Measurements from ENCODE around the gene ALS2. TPM values are rescaled to one million over a fixed set of nuclear protein-coding genes. Genes with fewer than 3 reads are reported as not detected.

The ALS2 gene
- total RNA-seq, 2 experiments from 2014 or later = 8.3 to 11.3 TPM

GRCh38 chr2:201789395-201789794, 8.7 kb upstream of the ALS2 start:
- H2AFZ ChIP-seq (ENCODE audit: low read length) = no peak overlapping the region
- TF ChIP-seq CTCF (conservative IDR thresholded peaks at IDR 0.05; ENCODE audit: low read length) = no peak
- TF ChIP-seq EZH2phosphoT487 (IDR thresholded peaks at IDR 0.05; ENCODE audit: borderline replicate concordance, low read depth, low read length) = no peak
- H3K9me3 ChIP-seq (ENCODE audit: low read length) = no peaks in the 10 kb centered on the region
- H4K20me1 ChIP-seq (ENCODE audit: insufficient read depth, low read length) = no peaks in the 10 kb centered on the region
- no peaks in the 10 kb centered on the region for H3K9me2 ChIP-seq (ENCODE audit: insufficient read depth, low read length)
- H3K27ac ChIP-seq (ENCODE audit: low read depth, low read length, poor library complexity, severe bottlenecking) = no peak overlapping the region
- no peaks in the 10 kb centered on the region for H3K36me3 ChIP-seq (ENCODE audit: insufficient read depth, low read length)
- CTCF ChIA-PET (ENCODE audit: unreplicated experiment) = no interaction called here
- DNase-seq (ENCODE audit: low spot score) = no peak
- H3K4me1 ChIP-seq (ENCODE audit: insufficient read depth, low read length, poor library complexity, severe bottlenecking) = no peaks in the 10 kb centered on the region
- POLR2A ChIA-PET = interaction anchor here (1.0 to 1.2 kb wide), 2 partner anchors 8 to 557 kb away, joined by 3 read pairs; partner anchors contain the start of gene ALS2
- intact Hi-C loops (cut with micrococcal nuclease; ENCODE audit: unreplicated experiment) = no loop called here
- no peak overlapping the region for H3K4me2 ChIP-seq (ENCODE audit: low read length)
- no TSS peak for BruUV-seq (replicated peaks)
- no peaks in the 10 kb centered on the region for H3K79me2 ChIP-seq (ENCODE audit: insufficient read depth, low read depth, low read length)
- H3K4me3 ChIP-seq (ENCODE audit: low read depth, low read length, poor library complexity, severe bottlenecking) = no peak overlapping the region

GRCh38 chr2:201788371-201788770, 7.6 kb upstream of the ALS2 start:
- Histone ChIP-seq H3K27ac (ENCODE audit: low read depth, low read length, poor library complexity, severe bottlenecking) (no peak overlapping the region), H3K9me3 (ENCODE audit: low read length) (no peaks in the 10 kb centered on the region), H3K36me3 (ENCODE audit: insufficient read depth, low read length) (no peaks in the 10 kb centered on the region), H3K4me2 (ENCODE audit: low read length) (no peak overlapping the region), H3K4me3 (ENCODE audit: low read depth, low read length, poor library complexity, severe bottlenecking) (no peak overlapping the region), H3K9me2 (ENCODE audit: insufficient read depth, low read length) (no peaks in the 10 kb centered on the region), H2AFZ (ENCODE audit: low read length) (no peak overlapping the region), H4K20me1 (ENCODE audit: insufficient read depth, low read length) (no peaks in the 10 kb centered on the region), H3K4me1 (ENCODE audit: insufficient read depth, low read length, poor library complexity, severe bottlenecking) (no peaks in the 10 kb centered on the region), H3K79me2 (ENCODE audit: insufficient read depth, low read depth, low read length) (no peaks in the 10 kb centered on the region)
- ChIA-PET CTCF (ENCODE audit: unreplicated experiment) (no interaction called here), POLR2A (interaction anchor here (0.7 kb wide), 1 partner anchor 54 kb away, joined by 3 read pairs; no protein-coding TSS in a partner anchor)
- TF ChIP-seq EZH2phosphoT487 (IDR thresholded peaks at IDR 0.05; ENCODE audit: borderline replicate concordance, low read depth, low read length) (no peak), CTCF (conservative IDR thresholded peaks at IDR 0.05; ENCODE audit: low read length) (no peak)
- DNase-seq (ENCODE audit: low spot score) = no peak
- intact Hi-C loops (cut with micrococcal nuclease; ENCODE audit: unreplicated experiment) = no loop called here
- no TSS peak for BruUV-seq (replicated peaks)

- H3K4me1 ChIP-seq (ENCODE audit: insufficient read depth, low read length, poor library complexity, severe bottlenecking) = peaks cover 5% of the 10 kb centered on the region
- CTCF ChIA-PET (ENCODE audit: unreplicated experiment) = no interaction called here
- H3K9me2 ChIP-seq (ENCODE audit: insufficient read depth, low read length) = no peaks in the 10 kb centered on the region
- DNase-seq (ENCODE audit: low spot score) = no peak
- POLR2A ChIA-PET = no interaction called here
- H3K27ac ChIP-seq (ENCODE audit: low read depth, low read length, poor library complexity, severe bottlenecking) = no peak overlapping the region
- H3K36me3 ChIP-seq (ENCODE audit: insufficient read depth, low read length) = no peaks in the 10 kb centered on the region
- TF ChIP-seq EZH2phosphoT487 (IDR thresholded peaks at IDR 0.05; ENCODE audit: borderline replicate concordance, low read depth, low read length) = no peak
- TF ChIP-seq CTCF (conservative IDR thresholded peaks at IDR 0.05; ENCODE audit: low read length) = no peak
- H3K79me2 ChIP-seq (ENCODE audit: insufficient read depth, low read depth, low read length) = no peaks in the 10 kb centered on the region
- H3K4me2 ChIP-seq (ENCODE audit: low read length) = no peak overlapping the region
- H3K4me3 ChIP-seq (ENCODE audit: low read depth, low read length, poor library complexity, severe bottlenecking) = no peak overlapping the region
- intact Hi-C loops (cut with micrococcal nuclease; ENCODE audit: unreplicated experiment) = no loop called here
- peak overlapping the region; percentile 18; the same call in 1 of the 2 replicates for H2AFZ ChIP-seq (ENCODE audit: low read length)
- H4K20me1 ChIP-seq (ENCODE audit: insufficient read depth, low read length) = no peaks in the 10 kb centered on the region
- no TSS peak for BruUV-seq (replicated peaks)
- H3K9me3 ChIP-seq (ENCODE audit: low read length) = no peaks in the 10 kb centered on the region
Measured at GRCh38 chr2:201786471-201786870, 5.7 kb upstream of the ALS2 start.
